Epithelial cell of proximal tubule (primary cell): ENCODE results near the gene KAT7. TPM values are rescaled to one million over a fixed set of nuclear protein-coding genes. Genes with fewer than 3 reads are reported as not detected.
A peak's percentile ranks its signal among the peaks of the same experiment; 100 is the strongest.

Experiments used
- DNase-seq: peaks from one replicate; pipeline ENCODE4 v3.0.0-alpha.2; 2011; ENCODE audit warnings: low read depth
- H3K4me3 ChIP-seq: 2 replicates; pipeline ENCODE4 v1.5.1; 2011; ENCODE audit warnings: low read depth, mild to moderate bottlenecking, low read length
- total RNA-seq: library from RNA; depleted of rRNA; stranded (reverse); fragments of >200 nt; gene quantifications from 2 replicates; pipeline ENCODE4 v1.2.3, GENCODE V29; 2015
- TF ChIP-seq, protein P1 (sequence below): conservative IDR thresholded peaks from 2 replicates; pipeline ENCODE4 v1.5.1; 2012; ENCODE audit warnings: low read depth, mild to moderate bottlenecking, low read length

Gene KAT7
- total RNA-seq, 1 donor from 2014 or later = 20.9 TPM

DNA sequence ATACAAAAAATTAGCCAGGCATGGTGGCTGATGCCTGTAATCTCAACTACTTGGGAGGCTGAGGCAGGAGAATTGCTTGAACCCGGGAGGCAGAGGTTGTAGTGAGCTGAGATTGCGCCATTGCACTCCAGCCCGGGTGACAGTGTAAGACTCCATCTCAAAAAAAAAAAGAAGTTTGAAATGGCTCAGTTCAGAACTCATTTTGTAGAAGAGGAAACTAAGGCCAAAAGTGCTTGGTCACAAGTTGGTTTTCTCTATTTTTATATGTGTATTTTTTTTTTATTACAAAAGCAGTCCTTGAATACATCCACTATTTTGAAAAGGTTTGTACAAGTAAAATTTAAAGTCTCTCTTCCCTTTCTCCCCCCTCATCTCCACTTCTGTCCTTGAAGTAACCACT lies 53.9 kb downstream of the KAT7 start:
- no peak overlapping the region for H3K4me3 ChIP-seq
- DNase-seq = no peak

DNA sequence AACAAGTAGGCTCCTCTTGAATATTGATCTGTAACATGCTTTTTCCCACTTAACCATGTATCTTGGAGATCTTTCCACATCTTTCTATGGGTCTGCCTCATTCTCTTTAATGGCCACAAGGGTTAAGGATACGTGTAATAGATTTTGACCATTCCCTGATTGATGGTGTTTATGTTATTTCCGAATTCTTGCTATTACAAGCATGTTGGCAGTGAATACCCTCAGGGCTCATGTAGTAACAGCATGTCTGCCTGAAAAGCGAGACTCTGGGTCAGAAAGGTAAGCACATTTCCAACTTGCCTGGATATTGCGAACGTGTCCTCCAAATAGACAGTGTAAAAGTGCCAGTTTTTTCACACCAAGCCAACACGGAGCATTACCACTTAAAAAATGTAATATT lies 54.4 kb downstream of the KAT7 start:
- DNase-seq = no peak
- H3K4me3 ChIP-seq = no peak overlapping the region
- TF ChIP-seq, protein P1, sequence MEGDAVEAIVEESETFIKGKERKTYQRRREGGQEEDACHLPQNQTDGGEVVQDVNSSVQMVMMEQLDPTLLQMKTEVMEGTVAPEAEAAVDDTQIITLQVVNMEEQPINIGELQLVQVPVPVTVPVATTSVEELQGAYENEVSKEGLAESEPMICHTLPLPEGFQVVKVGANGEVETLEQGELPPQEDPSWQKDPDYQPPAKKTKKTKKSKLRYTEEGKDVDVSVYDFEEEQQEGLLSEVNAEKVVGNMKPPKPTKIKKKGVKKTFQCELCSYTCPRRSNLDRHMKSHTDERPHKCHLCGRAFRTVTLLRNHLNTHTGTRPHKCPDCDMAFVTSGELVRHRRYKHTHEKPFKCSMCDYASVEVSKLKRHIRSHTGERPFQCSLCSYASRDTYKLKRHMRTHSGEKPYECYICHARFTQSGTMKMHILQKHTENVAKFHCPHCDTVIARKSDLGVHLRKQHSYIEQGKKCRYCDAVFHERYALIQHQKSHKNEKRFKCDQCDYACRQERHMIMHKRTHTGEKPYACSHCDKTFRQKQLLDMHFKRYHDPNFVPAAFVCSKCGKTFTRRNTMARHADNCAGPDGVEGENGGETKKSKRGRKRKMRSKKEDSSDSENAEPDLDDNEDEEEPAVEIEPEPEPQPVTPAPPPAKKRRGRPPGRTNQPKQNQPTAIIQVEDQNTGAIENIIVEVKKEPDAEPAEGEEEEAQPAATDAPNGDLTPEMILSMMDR = no peak

More for the DNA sequence above, 53.9 kb downstream of the KAT7 start:
- TF ChIP-seq, protein P1 = no peak

GRCh38 chr17:49843774-49844350 lies 55.4 kb downstream of the KAT7 start:
- no peak for DNase-seq
- H3K4me3 ChIP-seq = no peak overlapping the region
- TF ChIP-seq, protein P1 = peak; percentile 64

DNA sequence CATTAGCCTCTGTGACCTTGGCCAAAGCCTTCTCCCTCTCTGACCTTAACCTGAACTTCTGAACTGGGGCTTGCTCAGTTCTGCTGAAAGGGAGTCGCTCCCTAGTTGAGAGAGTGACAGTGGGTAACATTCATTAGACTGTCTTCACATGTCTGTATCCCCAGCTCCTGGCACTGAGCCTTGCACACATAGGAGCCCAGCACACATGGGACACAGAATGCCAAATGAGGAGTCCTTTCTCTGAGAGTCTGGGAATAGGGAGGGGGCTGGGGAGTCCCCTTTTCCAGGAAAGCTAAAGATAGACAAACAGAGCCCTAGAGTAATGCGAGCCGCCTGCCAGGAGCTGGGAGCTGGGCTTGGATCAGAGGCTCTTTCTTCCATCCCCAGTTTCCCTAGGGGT lies 56.8 kb downstream of the KAT7 start:
- H3K4me3 ChIP-seq = no peak overlapping the region
- TF ChIP-seq, protein P1 = no peak
- DNase-seq = no peak

DNA sequence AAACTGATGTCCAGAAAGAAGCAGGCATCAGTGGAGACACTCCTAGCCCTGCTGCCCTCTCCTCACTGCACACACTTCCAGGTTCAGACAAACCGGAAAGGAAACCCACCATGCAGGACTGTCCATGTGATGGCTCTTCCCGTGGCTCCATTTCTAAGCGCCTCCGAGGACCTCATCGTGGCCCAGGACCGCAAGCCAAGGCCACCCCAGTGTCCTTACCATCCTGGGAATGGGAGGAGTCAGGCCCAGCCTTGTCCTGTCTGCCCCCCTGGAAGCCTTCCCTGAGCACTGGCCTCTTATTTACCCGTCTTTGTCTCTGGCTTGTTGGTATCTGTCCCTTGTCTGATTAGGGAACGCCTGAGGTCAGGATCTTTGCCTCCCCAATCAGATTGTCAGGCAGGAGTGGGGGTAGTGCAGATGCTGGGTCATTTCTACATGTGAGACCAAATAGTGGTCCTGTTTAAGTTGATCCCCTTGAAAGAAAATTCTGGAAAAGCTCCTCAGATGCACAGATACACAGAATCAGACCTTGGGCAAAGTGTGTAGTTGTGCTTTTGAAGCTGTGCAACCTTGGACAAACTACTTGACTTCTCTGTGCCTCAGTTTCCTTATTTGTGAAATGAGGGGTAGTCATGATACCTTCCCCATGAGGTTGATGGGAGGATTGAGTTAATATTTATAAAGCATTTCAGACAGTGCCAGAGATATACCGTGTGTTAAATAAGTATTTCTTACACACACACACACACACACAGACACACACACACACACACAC lies 58.6 kb downstream of the KAT7 start:
- no peak for DNase-seq
- TF ChIP-seq, protein P1 = no peak
- H3K4me3 ChIP-seq = no peak overlapping the region

DNA sequence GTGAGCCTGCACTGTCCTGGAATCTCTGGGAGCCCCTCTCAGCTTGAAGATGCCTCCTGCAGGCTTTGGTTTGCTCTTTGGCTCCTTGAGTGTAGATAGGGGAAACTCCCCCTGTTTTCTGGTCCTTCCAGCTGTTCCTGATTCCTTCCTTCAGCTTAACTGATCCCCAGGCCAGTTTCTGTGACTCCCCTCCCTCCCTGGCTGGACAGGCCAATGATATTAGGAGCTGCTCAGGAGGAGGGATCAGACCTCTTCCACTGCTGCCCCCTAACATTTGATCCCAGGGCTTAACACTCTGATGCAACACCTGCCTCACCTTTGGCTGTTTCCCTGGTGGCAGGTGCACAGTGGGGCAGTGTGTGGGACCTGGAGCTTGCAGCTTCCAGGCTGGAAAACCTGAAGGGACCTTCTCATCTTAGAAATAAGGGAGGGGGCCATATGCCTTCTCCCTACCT lies 59.6 kb downstream of the KAT7 start, which contains the start of gene TAC4:
TAC4 (minus strand) TSS at position 51 of the 455 bp plus-strand sequence. CDS start 52 bp downstream, outside the sequence.
- no peak for DNase-seq
- no peak within 1 kb of the TSS for H3K4me3 ChIP-seq
- TF ChIP-seq, protein P1 = no peak

GRCh38 chr17:49848739-49849138 lies 60.3 kb downstream of the KAT7 start:
- TF ChIP-seq, protein P1 = no peak
- no peak overlapping the region for H3K4me3 ChIP-seq
- DNase-seq = no peak
